Measurements from ENCODE around the gene GCNA.

DNA sequence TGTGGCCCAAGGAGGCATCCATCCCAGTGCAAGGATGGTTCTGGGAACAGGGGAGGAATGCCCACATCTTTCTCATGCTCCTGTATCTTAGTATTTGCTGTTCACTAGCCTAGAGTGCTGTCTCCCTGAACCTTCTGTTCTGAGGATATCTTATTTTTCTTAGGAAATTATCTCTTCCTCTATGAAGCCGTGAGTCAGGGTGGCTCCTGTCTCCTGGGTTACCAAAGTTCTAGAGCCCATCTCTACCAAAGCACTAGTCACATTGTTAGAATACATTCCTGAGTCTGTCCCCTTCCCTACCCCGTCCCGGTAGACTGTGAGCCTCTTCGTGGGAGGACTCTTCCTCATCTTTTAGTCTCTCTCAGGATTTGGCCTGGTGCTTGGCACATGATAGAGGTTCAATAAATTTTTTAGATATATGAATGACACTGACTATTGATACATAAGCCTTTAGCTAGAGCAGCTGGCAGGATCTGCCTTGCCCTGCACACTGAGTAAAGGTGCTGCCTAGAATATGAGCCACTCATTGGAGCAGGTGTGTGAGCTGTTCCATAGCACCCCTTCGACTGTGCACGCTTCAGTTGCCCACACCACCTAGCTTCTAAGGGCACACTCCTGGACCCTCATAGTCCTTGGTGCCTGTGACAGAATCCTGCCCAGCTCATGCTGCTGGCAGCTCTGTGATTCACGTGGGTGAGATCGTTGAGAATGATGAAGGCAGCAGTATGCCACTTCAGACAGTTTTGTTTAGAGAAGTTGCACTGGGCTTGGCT lies 26.7 kb downstream of the GCNA start:
- TF ChIP-seq CTCF (IDR thresholded peaks at IDR 0.05) (no peak), POLR2A (IDR thresholded peaks at IDR 0.05) (no peak)
